K562 (cell line): ENCODE measurements around the gene TESK2. TPM values are rescaled to one million over a fixed set of nuclear protein-coding genes. Genes with fewer than 3 reads are reported as not detected.

ENCODE experiments used
- ATAC-seq: fragments of 200-7000 bp; cut with Tn5 transposase; 3 replicates; pipeline ENCODE4 v1.9.1; 2020; ENCODE audit warnings: moderate library complexity
- BruUV-seq: library from RNA; stranded (reverse); fragments of 400-500 nt; replicated peaks from 2 replicates; lab custom pipeline; 2021; lab: Mats Ljungman, UMichigan
- CTCF ChIA-PET: fragments of 300-600 bp; formaldehyde crosslinking; extraction: SDS; loops from one replicate; lab custom pipeline; 2021; ENCODE audit warnings: low intra/inter-chr PET ratio; lab: Yijun Ruan, JAX
- POLR2A ChIA-PET: fragments of 300-600, 350-650 bp; sonication (Branson Sonifier 250); formaldehyde crosslinking; extraction: SDS; loops from one replicate; lab custom pipeline; 2021; ENCODE audit warnings: antibody characterized with exemption, inconsistent platforms; lab: Yijun Ruan, JAX
- DNase-seq, 4 experiments: peaks; one replicate each; pipeline versions ENCODE4 v3.0.0 to v3.0.0-alpha.2; 2011 to 2018; ENCODE audit warnings: low spot score in 3 of 4, mixed read lengths in 3 of 4; ENCODE audit errors: extremely low read depth in 1 of 4
- FAIRE-seq: peaks from 2 replicates; lab custom pipeline; 2011; peaks lifted over from hg19 to GRCh38; lab: Jason Lieb, UNC
- H2AFZ ChIP-seq: 2 replicates; pipeline ENCODE4 v1.6.0; 2011; ENCODE audit warnings: low read depth, low read length, control low read depth, inconsistent platforms
- H3K27ac ChIP-seq: fragments of 200-600 bp; 3 replicates; pipeline ENCODE4 v1.8.0; 2011; ENCODE audit warnings: low read depth, mild to moderate bottlenecking, control low read depth, inconsistent platforms, low read length, moderate library complexity, mixed read lengths; ENCODE audit errors: extremely low read depth
- H3K27me3 ChIP-seq, 2 experiments: fragments of 300-600 bp in 1 of 2; 2 replicates in 1 of 2; 3 replicates in 1 of 2; pipeline versions ENCODE4 v1.6.0 to v1.8.0; 2011; ENCODE audit warnings: inconsistent platforms in 2 of 2, low read length in 2 of 2, mild to moderate bottlenecking in 1 of 2, mixed read lengths in 1 of 2, moderate library complexity in 1 of 2; ENCODE audit not compliant: control insufficient read depth in 2 of 2, insufficient read depth in 2 of 2
- H3K36me3 ChIP-seq: fragments of 300-600 bp; 3 replicates; pipeline ENCODE4 v1.8.0; 2011; ENCODE audit warnings: mild to moderate bottlenecking, low read length, inconsistent platforms; ENCODE audit not compliant: control insufficient read depth, insufficient read depth
- H3K4me1 ChIP-seq, 2 experiments: fragments of 200-600 bp in 1 of 2; replicated peaks in 1 of 2; 2 replicates in 1 of 2; 3 replicates in 1 of 2; pipeline versions ENCODE4 v1.5.1 to v1.8.0; 2011; ENCODE audit warnings: inconsistent platforms in 2 of 2, low read length in 2 of 2, mild to moderate bottlenecking in 1 of 2, mixed read lengths in 1 of 2, moderate library complexity in 1 of 2; ENCODE audit not compliant: control insufficient read depth in 2 of 2, insufficient read depth in 2 of 2
- H3K4me2 ChIP-seq: 2 replicates; pipeline ENCODE4 v1.6.1; 2011; ENCODE audit warnings: low read length, control low read depth, inconsistent platforms, mixed read lengths; ENCODE audit not compliant: insufficient read depth
- H3K4me3 ChIP-seq: fragments of 200-600 bp; sonication (generic), shearing (Covaris generic); 2 replicates; pipeline ENCODE4 v1.5.1; 2016; ENCODE audit warnings: control low read depth, inconsistent platforms
- H3K79me2 ChIP-seq: fragments of 200-600 bp; 3 replicates; pipeline ENCODE4 v1.8.0; 2011; ENCODE audit warnings: low read length, inconsistent platforms; ENCODE audit not compliant: control insufficient read depth, insufficient read depth
- H3K9ac ChIP-seq, 2 experiments: 2 replicates each; pipeline versions ENCODE4 v1.6.0 to v1.6.1; 2011; ENCODE audit warnings: low read depth in 2 of 2, low read length in 2 of 2, control low read depth in 1 of 2, inconsistent platforms in 1 of 2, mild to moderate bottlenecking in 1 of 2, mixed read lengths in 1 of 2; ENCODE audit not compliant: insufficient read depth in 1 of 2
- H3K9me1 ChIP-seq: one replicate; pipeline ENCODE4 v1.6.0; 2011; ENCODE audit warnings: inconsistent platforms, mild to moderate bottlenecking, low read length, moderate library complexity; ENCODE audit not compliant: control insufficient read depth, insufficient read depth
- H3K9me3 ChIP-seq: replicated peaks from 2 replicates; pipeline ENCODE4 v1.5.1; 2011; ENCODE audit warnings: low read depth, low read length, inconsistent platforms; ENCODE audit not compliant: control insufficient read depth, insufficient read depth
- H4K20me1 ChIP-seq: replicated peaks from 2 replicates; pipeline ENCODE4 v1.6.1; 2011; ENCODE audit warnings: low read length, inconsistent platforms, mixed read lengths; ENCODE audit not compliant: control insufficient read depth, insufficient read depth
- ARID2 ChIP-seq: fragments of 450-650 bp; IDR thresholded peaks from 2 replicates; pipeline ENCODE4 v1.6.1; 2017; ENCODE audit warnings: antibody characterized with exemption, mild to moderate bottlenecking
- DDX20 ChIP-seq: fragments of 450-650 bp; IDR thresholded peaks from 2 replicates; pipeline ENCODE4 v1.6.1; 2016; ENCODE audit warnings: missing genetic modification characterization, low read depth, mild to moderate bottlenecking, missing compliant biosample characterization, moderate library complexity
- DPF2 ChIP-seq: fragments of 450-650 bp; IDR thresholded peaks from 2 replicates; pipeline ENCODE4 v1.6.1; 2016
- HNRNPLL ChIP-seq: fragments of 200-400 bp; formaldehyde crosslinking; IDR thresholded peaks from 2 replicates; pipeline ENCODE4 v1.6.1; 2017; ENCODE audit warnings: low read length, low read depth, mild to moderate bottlenecking; ENCODE audit not compliant: poor library complexity, severe bottlenecking
- POLR2B ChIP-seq: fragments of 450-650 bp; IDR thresholded peaks from 2 replicates; pipeline ENCODE4 v1.6.1; 2018; ENCODE audit warnings: low read depth; ENCODE audit not compliant: partially characterized antibody
- RFX1 ChIP-seq: fragments of 450-650 bp; IDR thresholded peaks from 2 replicates; pipeline ENCODE4 v1.6.1; 2016; ENCODE audit warnings: mild to moderate bottlenecking, moderate library complexity
- TBP ChIP-seq: optimal IDR thresholded peaks from 2 replicates; pipeline ENCODE3; 2011; ENCODE audit warnings: low read depth, low read length, improper control_type of control experiment
- ZNF551 ChIP-seq: fragments of 250-450 bp; sonication (Bioruptor Pico); IDR thresholded peaks from 2 replicates; pipeline ENCODE4 v1.5.0; 2021; ENCODE audit warnings: mild to moderate bottlenecking, moderate library complexity
- ZNF778 ChIP-seq: fragments of 450-650 bp; formaldehyde crosslinking; IDR thresholded peaks from 2 replicates; pipeline ENCODE4 v1.4.0; 2020; ENCODE audit warnings: mild to moderate bottlenecking, moderate library complexity
- WGBS: fragments of 100-300 bp; shearing (Covaris generic); methylation state at CpG from one replicate; pipeline ENCODE4 v1.1.6; 2016; ENCODE audit warnings: low coverage, mixed read lengths; ENCODE audit not compliant: insufficient coverage; ENCODE audit errors: missing lambda C conversion rate; 5-methylcytosine and 5-hydroxymethylcytosine counted together
- in situ Hi-C: fragments of 300-500 bp; cut with MboI; formaldehyde crosslinking; loops from 4 replicates; pipeline ENCODE4 v1.15.0; 2018; ENCODE audit warnings: inconsistent platforms, mixed read lengths
- intact Hi-C: fragments of 100-400 bp; cut with micrococcal nuclease; formaldehyde crosslinking; loops from 2 replicates; pipeline ENCODE4 v1.14.2; 2022
- polyA plus RNA-seq, 8 experiments: library from polyadenylated mRNA; depleted of rRNA in 4 of 8; stranded (reverse) in 5 of 8; unstranded in 3 of 8; fragments of >200 nt; fragmentation: Nextera tagmentation in 2 of 8; fragmentation: Illumina TruSeq in 1 of 8; extraction: Ambion mirVana in 2 of 8; extraction: Trizol in 1 of 8; gene quantifications; 2 replicates each; pipeline versions ENCODE4 v1.2.1 to v1.2.3, GENCODE V29; 2011 to 2014; ENCODE audit warnings: inconsistent platforms in 1 of 8, missing spikeins in 1 of 8
- total RNA-seq, 7 experiments: library from RNA; depleted of rRNA in 6 of 7; stranded (reverse); fragments of >200 nt in 6 of 7; fragmentation: Illumina TruSeq in 2 of 7; extraction: Trizol in 2 of 7; gene quantifications; 2 replicates each; pipeline versions ENCODE4 v1.2.1 to v1.2.3, GENCODE V29; 2011 to 2021; ENCODE audit warnings: low replicate concordance in 1 of 7
- TF ChIP-seq, protein P1 (sequence below): IDR thresholded peaks from 2 replicates; pipeline ENCODE4 v1.6.1; 2016; ENCODE audit warnings: missing genetic modification characterization, missing compliant biosample characterization
- TF ChIP-seq, protein P2 (sequence below): fragments of 250-450 bp; sonication (Bioruptor Pico); IDR thresholded peaks from 2 replicates; pipeline ENCODE4 v1.8.0; 2021; ENCODE audit warnings: borderline replicate concordance, mild to moderate bottlenecking, moderate library complexity; ENCODE audit not compliant: poor library complexity, severe bottlenecking
- TF ChIP-seq, protein P3 (sequence below): fragments of 450-650 bp; IDR thresholded peaks from 2 replicates; pipeline ENCODE4 v1.6.1; 2016; ENCODE audit warnings: low read depth

TESK2 gene
- total and polyA plus RNA-seq, 9 of the 15 experiments (the other 6 are each of a cell fraction or from before 2014, with no cell fraction given), result 1.6 to 5.3 (median 3.7) TPM

DNA sequence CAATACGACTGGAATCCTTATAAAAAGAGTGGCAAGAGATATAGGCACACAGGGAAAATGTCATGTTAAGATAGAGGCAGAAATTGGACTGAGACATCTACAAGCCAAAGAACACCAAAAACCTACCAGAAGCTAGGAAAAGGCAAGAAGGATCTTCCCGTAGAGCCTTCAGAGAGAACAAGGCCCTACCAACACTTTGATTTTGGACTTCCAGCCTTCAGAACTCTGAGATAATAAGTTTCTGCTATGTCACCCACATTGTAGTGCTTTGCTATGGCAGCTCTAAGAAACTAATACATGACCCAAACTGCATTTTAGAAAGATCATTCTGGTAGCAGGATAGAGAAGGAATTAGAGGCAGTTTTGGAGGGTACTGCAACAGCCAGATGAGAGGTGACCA is 126.7 kb downstream of the TESK2 start:
- in situ Hi-C loops (no loop called here), intact Hi-C loops (no loop called here)
- DNase-seq (no peak), FAIRE-seq (no peak), ATAC-seq (no peak)
- Histone ChIP-seq H2AFZ (no peak overlapping the region), H3K4me3 (no peak overlapping the region), H3K79me2 (no peaks in the 10 kb centered on the region), H4K20me1 (no peaks in the 10 kb centered on the region), H3K27ac (no peak overlapping the region), H3K9ac (no peak overlapping the region), H3K27me3 (no peaks in the 10 kb centered on the region), H3K9me1 (no peaks in the 10 kb centered on the region), H3K4me2 (no peak overlapping the region), H3K4me1 (peaks cover 0 to 3% of the 10 kb centered on the region in 2 experiments; a peak in 1 of 5 replicates), H3K9me3 (no peaks in the 10 kb centered on the region), H3K36me3 (no peaks in the 10 kb centered on the region)
- CTCF ChIA-PET, result interaction anchor here (0.8 kb wide), 1 partner anchor 129 kb away, joined by 3 read pairs; no protein-coding TSS in a partner anchor
- no TSS peak for BruUV-seq
- 34% methylated on average over 2 of the region's 2 CpGs for WGBS
- POLR2A ChIA-PET, result interaction anchor here (0.7 to 1.4 kb wide), 4 partner anchors 12 to 129 kb away, joined by 3 read pairs; no protein-coding TSS in a partner anchor
- TF ChIP-seq ARID2 (no peak), RFX1 (no peak), TBP (no peak), POLR2B (no peak), ZNF551 (CRISPR knock-in tag) (no peak), ZNF778 (CRISPR knock-in tag) (no peak), HNRNPLL (no peak), DPF2 (no peak), DDX20 (no peak)
- TF ChIP-seq, protein P1, sequence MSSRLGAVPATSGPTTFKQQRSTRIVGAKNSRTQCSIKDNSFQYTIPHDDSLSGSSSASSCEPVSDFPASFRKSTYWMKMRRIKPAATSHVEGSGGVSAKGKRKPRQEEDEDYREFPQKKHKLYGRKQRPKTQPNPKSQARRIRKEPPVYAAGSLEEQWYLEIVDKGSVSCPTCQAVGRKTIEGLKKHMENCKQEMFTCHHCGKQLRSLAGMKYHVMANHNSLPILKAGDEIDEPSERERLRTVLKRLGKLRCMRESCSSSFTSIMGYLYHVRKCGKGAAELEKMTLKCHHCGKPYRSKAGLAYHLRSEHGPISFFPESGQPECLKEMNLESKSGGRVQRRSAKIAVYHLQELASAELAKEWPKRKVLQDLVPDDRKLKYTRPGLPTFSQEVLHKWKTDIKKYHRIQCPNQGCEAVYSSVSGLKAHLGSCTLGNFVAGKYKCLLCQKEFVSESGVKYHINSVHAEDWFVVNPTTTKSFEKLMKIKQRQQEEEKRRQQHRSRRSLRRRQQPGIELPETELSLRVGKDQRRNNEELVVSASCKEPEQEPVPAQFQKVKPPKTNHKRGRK (tag), result no peak
- TF ChIP-seq, protein P2, sequence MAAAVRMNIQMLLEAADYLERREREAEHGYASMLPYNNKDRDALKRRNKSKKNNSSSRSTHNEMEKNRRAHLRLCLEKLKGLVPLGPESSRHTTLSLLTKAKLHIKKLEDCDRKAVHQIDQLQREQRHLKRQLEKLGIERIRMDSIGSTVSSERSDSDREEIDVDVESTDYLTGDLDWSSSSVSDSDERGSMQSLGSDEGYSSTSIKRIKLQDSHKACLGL (CRISPR knock-in tag), result no peak
- TF ChIP-seq, protein P3, sequence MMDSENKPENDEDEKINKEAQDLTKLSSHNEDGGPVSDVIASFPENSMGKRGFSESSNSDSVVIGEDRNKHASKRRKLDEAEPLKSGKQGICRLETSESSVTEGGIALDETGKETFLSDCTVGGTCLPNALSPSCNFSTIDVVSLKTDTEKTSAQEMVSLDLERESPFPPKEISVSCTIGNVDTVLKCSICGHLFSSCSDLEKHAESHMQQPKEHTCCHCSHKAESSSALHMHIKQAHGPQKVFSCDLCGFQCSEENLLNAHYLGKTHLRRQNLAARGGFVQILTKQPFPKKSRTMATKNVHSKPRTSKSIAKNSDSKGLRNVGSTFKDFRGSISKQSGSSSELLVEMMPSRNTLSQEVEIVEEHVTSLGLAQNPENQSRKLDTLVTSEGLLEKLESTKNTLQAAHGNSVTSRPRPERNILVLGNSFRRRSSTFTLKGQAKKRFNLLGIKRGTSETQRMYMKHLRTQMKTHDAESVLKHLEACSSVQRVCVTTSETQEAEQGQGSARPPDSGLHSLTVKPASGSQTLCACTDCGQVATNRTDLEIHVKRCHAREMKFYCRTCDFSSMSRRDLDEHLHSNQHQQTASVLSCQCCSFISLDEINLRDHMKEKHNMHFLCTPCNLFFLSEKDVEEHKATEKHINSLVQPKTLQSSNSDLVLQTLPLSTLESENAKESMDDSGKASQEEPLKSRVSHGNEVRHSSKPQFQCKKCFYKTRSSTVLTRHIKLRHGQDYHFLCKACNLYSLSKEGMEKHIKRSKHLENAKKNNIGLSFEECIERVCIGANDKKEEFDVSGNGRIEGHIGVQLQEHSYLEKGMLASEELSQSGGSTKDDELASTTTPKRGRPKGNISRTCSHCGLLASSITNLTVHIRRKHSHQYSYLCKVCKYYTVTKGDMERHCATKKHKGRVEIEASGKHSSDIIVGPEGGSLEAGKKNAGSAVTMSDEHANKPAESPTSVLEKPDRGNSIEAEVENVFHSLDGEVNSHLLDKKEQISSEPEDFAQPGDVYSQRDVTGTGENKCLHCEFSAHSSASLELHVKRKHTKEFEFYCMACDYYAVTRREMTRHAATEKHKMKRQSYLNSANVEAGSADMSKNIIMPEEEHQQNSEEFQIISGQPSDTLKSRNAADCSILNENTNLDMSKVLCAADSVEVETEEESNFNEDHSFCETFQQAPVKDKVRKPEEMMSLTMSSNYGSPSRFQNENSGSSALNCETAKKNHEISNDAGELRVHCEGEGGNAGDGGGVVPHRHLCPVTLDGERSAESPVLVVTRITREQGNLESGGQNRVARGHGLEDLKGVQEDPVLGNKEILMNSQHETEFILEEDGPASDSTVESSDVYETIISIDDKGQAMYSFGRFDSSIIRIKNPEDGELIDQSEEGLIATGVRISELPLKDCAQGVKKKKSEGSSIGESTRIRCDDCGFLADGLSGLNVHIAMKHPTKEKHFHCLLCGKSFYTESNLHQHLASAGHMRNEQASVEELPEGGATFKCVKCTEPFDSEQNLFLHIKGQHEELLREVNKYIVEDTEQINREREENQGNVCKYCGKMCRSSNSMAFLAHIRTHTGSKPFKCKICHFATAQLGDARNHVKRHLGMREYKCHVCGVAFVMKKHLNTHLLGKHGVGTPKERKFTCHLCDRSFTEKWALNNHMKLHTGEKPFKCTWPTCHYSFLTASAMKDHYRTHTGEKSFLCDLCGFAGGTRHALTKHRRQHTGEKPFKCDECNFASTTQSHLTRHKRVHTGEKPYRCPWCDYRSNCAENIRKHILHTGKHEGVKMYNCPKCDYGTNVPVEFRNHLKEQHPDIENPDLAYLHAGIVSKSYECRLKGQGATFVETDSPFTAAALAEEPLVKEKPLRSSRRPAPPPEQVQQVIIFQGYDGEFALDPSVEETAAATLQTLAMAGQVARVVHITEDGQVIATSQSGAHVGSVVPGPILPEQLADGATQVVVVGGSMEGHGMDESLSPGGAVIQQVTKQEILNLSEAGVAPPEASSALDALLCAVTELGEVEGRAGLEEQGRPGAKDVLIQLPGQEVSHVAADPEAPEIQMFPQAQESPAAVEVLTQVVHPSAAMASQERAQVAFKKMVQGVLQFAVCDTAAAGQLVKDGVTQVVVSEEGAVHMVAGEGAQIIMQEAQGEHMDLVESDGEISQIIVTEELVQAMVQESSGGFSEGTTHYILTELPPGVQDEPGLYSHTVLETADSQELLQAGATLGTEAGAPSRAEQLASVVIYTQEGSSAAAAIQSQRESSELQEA, result no peak
